HG02943 (cell line): ENCODE results near the gene UGT1A1.

Experiments
- ATAC-seq: cut with Tn5 transposase; IDR thresholded peaks from one replicate; pipeline ENCODE4 v1.9.1; 2021; ENCODE audit warnings: mild to moderate bottlenecking, low read depth, moderate library complexity; ENCODE audit not compliant: unreplicated experiment

UGT1A1 gene

DNA sequence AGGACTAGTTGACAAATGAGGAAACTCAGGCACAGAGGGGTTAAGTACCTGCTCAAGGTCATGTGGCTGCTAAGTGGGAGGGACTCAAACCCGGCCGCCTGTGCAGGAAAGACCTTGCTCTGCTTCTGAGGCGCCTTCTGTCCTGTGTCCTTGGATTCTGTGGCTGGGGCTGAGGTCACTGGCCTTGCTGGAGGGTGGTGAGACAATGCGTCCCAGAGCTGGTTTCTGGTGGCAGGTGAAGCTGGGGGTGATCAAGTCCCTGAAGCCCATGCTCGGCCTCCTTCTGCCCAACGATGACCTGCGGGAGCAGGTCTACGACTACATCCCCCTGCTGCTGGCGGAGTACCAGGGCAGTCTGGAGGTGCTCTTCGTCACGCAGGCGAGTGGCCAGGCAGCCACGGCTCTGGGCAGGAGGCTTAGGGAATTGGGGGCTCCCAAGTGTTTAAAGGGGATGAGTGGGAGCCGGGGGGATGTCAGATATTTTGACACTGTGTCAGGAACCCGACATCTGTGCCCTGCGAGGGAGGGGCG lies 34.1 kb downstream of the UGT1A1 start:
- ATAC-seq = no peak

DNA sequence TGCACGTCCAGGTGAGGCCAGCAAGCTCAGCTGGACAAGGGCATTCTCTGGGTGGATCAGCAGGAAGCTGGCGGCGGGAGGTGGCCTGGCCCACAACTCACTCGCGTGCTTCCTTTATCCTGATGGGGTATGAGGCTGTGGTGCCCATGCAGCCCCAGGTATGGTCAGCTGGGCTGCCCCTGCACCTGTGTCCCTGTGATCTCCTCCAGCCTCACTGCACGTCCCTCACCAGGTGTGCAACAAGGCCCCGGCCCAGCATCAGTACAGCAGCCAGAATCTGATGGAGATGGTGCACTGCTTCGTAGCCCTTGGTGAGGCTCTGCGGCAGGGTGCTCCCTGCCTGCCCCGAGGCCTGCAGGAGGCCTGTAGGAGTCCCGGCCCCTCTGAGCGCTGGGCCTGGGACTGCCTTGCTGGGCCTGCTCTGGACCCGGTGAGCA lies 35.7 kb downstream of the UGT1A1 start:
- ATAC-seq = no peak

DNA sequence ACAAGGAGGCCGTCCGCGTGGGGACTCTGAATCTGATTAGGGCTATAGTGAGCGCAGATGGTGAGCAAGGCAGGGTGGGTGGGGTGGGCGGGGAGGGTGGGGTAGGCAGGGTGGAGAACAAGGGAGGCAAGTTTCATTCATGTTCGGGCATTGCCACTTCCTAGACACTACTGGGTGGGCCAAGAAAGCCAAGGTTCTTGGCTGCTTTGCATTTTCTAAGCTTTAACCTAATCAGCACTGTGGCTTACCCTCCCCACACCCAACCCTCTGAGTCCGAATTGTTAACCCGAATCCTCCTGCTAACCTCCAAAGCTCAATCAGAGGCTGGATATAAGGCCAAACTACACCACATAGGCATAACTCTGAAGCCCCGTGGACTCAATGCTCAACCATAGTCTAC lies 36.2 kb downstream of the UGT1A1 start:
- ATAC-seq = no peak

DNA sequence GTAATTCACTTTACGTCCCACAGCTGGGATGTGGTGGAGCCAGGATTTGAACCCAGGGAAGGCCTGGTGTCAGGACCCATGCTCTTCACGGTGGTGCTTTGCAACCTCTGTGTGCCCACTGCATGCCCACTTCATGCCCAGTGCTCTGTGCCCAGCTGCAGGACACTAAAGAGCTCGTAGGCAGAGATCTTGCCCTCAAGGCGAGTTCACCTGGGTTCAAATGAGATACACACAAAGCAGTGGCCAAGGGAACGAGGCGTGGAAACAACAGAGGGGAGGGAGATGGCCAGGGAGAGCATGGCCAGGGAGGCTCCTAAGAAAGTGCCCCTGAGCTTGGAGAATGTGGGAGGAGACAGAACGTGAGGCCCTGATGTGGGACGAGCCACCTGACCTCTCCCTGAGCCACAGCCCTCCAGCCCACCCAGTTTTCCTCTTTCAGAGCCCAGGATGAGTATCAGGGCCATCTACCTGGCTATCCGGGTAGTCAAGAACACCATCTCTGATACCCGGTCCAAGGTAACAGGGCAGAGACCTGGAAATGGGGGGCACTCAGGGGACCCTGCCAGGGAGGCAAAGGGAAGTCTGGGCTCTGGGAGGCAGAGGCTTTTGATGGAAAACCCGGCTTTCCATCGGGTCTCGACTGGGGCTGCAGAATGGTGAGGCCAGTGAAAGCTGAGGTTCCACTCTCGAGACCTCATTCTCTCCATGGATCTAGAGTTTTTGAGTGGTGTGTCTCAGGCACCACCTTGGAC lies 38.4 kb downstream of the UGT1A1 start:
- no peak for ATAC-seq

DNA sequence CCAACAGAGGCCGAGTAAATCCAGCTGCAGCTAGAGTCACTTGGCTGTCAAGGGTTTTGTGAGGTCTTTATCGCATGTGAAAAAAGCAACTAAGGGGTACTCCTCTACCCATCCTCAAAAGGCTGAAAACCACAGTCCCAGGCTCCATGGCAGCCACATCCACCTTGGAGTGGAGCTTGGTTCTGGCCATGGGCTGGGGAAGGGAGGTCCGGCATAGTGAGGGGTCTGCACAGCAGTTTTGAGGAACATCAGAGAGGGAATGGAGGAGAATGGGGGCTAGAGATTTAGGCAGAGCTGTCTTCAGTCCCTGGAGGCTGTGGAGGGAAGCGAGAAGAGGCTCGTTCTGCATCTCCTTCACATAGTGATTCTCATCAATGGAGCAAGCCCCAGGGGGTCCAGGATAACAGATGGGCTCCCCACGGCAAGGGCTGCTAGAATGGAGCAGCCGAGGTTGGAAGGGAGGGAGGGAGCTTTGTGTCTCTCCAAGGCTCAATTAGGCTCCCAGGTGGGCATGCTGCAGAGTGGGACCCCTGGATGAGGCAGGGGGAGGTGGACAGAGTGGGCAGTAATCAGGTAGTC lies 39.1 kb downstream of the UGT1A1 start:
- no peak for ATAC-seq

DNA sequence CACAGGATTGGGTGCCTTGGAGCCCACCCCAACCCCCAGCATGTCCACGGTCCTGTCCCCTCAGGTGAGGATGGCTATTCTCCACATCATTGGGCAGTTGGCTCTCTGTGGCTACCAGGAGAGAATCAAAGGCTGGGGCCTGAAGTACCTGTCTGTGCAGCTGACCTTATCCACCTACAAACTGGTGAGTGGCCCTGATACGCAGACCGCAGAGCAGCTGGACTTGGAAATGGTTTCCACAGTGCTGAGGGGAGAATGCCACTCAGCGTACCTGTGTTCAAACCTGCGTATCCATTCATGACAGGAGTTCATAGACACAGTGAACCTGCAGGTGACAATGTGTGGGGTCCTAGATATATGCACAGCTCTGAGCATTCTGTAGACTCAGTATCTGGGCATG lies 39.6 kb downstream of the UGT1A1 start:
- no peak for ATAC-seq

DNA sequence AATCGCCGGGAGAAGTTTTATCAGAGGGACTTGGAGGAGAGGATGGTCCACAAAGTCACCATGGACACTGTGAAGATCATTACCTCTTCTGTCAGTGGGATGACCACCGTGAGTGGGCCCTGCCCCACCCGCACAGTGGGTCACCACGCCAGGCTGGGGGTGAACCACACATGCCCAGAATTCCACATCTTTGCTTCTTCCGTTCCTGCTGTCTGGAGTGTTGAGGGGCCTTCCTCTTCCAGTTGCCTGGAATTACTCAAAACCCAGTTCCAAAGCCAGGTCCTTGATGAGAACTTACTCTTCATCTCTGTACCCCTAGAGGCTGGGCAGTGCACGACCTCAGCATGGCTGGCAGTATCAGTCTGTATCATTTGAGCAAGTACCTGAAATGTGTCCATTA lies 40.1 kb downstream of the UGT1A1 start:
- ATAC-seq = no peak

DNA sequence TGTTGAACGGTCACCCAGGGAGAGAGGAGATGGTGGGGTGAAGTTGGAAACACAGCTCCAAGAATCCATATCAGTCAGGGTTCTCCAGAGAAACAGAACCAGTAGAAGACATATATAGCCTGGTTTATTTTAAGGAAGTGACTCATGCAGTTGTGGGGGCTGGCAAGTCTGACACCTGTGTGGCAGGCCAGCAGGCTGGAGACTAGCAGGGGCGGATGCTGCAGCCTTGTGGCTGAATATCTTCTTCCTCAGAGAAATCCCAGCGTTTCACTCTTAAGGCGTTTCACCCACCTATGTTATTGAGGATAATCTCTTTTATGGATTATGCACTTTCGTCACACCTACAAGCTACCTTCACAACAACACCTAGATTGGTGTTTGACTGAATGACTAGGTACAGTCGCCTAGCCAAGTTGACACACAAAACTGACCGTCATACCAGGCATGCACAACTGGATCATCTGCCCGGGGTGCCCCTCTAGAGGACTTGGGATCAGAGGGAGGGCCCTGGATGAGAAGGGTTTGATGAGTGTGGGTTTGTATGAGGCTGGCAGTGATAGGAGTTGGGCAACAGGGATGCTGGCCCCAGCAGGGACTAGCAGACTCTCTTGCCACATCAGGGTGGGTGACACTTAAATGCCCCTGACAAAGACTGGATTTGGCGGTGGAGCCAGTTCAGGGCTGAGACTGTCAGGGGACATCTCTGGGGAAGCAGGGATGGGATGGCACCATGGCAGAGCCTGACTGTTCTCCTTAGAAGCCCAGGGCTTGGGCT lies 41.5 kb downstream of the UGT1A1 start:
- ATAC-seq = no peak

DNA sequence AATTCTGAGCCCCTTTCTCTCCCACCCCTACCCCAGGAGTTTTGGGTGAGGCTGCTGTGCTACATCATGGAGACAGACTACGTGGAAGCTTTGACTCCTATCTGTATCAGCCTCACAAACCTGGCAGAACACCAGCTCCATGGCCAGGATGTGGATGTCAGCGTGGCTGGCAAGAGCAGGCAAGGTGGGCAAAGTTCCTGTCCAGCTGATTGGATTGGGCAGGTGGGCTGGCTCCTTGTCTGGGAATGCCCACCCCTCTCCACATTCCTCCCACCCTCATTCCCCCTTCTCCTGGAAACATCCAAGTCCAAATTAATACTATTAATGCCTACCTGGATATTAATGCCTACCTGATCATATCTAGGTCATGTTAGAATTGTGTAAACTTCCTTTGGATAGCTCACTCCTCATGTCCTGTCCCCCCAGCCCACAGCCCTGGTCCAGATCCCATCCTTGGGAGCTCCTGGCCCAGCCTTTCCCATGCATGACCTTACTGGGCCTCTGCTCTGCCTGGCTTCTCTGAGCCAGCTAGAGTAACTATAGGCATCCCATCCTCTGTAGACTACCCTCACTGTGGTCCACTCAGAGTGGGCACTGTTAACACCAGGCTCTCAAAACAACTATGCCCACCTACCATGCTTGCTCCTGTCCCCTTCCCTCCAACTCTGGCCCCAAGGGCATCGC lies 42.2 kb downstream of the UGT1A1 start:
- ATAC-seq = no peak

DNA sequence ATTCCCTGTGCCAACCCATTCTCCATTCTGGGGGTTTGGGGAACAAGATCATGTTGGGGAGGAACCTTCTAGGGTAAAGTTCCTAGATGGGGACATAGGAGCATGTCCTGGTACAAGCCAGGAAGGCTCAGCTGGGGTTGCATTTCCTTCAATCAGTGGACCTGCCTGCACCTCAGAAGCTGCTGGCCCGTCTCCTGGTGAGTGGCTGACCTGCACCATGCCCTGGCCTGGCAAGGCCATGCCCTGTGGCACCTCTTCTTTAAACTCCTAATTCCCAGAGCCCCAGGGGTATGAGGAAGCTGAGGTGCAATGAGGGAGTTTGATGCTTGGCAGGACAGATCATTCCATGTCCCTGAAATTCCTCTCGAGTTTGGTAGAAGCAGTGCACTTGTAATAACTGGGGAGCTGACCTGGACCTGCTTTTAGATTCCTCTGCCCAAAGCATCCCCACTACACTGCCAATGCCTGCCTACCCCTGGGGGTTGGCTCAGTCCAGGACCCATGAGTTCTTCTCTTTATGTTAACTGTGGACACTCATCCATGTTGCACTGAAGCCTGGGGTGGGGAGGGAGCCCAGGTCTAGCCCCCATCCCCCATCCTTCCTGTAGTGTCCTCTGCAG lies 43.3 kb downstream of the UGT1A1 start:
- ATAC-seq = no peak

DNA sequence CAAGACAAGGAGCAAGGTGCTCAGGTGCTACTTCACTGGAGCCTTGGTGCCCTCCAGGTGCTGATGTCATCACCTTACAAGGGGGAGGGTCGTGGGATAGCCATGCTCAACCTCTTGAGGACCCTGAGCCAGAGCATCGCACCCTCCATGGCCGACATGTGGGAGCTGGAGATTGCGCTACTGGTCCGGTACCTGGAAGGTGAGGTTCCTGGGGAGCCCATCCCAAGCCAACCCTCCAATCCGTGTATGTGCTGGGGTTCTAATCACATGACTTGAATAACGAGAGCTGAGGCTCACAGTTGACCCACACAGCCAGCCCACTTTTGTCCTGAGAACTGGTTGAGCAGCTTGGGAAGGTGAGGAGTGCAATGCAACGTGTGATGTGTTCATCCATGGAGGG lies 43.9 kb downstream of the UGT1A1 start:
- no peak for ATAC-seq

DNA sequence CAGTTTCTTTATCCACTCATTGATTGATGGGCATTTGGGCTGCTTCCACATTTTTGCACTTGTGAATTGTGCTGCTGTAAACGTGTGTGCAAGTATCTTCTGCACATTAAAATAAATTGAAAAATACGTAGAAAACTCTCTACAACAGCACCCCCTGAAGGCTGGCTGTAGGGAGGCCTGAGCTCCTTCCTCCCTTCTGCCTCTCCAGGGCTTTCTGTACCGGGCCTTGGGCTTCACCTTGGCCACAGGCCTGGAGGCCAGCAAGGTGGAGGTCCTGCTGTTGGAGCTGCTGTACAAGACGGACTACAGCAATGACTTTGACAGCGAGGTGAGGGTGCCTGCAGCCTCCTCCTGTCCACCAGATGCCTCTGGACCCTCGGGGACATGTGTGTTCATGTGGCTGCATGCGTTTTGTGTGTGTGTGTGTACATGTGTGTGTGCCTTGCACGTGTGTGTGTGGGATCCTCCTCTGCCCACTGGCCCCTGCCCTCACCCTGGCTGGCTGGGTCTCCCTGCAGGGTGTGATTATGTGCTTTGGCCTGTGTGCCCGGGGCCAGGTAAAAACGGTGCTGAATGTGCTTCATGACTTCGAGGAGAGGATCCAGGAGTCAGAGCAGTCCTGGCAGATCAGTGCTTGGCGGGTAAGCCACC lies 47.3 kb downstream of the UGT1A1 start:
- no peak for ATAC-seq

DNA sequence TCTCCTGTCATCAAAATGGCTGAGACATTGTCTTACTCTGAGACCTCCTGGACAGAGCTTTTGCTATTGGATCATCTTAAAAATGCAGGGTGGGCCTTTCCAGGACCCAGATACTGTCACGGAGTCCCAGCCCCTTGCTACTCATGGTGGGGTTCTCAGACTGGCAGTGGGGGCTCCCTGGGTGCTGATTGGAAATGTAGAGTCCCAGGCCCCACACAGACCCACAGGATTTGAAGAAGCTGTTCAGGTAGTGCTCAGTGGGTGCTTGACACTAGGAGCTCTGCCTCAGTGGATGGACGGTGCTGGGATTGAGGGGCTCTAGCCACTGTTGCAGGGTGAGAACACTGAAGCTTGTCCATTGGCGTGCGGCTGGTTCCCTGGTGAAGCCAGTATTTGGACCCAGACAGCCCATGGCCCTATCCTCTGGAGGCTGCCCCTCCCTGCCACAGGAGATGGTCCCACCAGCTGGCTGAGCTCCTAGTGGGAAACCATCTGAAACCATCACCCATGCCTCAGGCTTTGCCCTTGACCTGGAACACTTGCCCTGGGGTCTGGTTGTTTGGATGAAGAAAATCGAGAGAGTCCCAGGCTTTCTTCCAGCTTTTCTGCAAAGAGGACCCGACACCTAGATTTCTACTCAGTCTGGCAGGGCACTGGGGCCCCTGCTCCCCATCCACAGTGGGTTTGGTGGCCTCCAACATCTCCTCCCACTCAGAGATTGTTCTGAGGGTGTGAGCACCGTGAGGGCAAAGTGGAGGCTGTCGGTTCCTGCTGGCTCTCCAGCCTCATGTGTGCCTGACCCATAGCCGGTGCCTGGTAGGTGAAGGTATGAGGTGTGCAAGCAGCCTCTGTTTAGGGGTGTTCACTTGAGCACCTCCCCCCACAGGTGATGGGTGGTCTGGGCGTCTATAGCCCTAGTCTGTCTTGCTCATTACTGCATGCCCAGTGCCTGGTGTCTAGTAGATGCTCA lies 48.2 kb downstream of the UGT1A1 start:
- ATAC-seq = no peak

DNA sequence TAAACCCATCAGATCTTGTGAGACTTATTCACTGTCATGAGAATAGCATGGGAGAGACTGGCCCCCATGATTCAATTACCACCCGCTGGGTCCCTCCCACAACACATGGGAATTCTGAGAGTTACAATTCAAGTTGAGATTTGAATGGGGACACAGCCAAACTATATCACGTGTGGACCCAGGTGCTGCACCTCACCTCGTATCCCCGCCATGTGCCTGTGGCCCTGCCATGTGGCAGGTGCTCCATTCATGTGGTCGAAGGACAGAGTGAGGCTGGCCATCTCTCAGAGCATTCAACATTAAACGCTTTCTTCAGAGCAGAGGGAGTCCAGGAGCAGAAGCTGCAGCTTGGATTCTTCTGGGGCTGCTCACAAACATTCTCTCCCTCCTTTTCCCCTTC lies 50.3 kb downstream of the UGT1A1 start:
- no peak for ATAC-seq

DNA sequence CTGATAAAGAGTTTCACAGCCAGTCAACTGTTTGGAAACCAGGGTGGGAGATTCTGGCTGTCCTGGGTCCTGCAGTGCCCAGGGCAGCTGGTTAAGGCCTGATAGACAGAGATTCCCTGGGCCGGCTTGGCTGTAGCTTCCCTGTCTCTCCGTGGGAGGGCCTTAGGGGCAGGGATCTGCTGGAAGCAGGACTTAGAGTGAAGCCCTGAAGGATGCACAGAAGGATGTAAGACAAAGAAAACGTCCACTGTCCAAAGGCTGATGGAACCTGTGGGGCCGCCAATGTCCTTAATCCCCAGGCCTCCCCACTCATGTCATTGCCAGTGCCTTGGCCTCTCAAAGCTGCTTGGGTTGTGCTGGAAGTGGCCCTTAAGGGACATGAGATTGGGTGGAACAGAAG lies 51.0 kb downstream of the UGT1A1 start:
- no peak for ATAC-seq

DNA sequence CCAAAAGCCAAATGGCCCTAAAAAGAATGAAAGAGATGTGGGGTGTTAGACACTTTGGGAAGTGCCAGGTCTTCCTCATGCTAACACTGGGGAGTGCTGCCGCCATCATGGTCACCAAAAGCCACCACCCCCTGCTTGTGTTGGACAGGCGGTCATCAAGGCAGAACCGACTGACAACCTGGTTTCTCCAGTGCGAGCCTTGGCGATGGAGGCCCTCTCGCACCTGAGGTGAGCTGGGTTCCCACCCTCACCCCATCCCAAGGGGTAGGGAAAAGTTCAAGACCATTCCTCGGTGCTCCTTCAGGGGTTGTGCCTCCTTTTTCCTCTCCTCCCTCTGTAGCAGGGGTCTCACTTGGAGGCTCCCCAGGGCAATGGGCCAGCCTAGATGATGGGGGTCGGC lies 51.7 kb downstream of the UGT1A1 start:
- no peak for ATAC-seq

DNA sequence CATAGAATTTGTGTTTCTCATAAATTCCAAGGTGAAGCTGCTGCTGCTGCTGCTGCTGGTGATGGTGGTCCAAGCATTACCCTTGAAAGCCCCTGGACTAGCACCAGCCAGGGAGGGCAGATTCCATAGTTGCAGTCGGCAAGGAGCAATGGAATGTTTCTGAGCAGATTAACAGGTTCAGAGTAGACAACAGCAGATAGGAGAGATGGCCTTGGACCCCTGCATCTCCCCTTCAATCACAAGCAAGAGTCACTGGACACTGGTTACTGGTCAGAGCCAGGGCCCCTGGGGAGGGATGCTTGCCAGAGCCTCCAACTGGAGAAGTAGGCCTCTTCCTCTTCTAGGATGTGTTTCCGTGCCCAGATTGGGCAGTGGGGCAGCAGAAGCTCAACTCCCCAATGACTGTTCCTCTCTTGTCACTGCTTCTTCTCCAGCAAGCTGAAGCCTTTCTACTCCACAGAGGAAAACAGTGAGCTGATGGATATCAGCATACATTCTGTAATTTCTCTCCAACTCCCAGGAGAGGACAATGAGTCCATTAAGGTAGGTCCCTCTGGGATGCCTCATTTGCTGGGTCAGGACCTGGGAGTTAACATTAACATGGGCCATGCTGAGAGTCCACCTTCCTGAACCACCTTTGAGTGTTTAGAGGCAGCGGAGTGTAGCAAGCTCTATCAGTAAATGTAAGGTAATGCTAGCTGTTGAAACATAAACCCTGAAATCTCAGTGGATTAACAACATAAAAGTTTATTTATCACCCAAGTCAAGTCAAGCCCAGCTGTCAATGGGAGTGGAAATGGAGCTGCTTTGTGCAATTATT lies 53.4 kb downstream of the UGT1A1 start:
- no peak for ATAC-seq
